GM19397 (cell line): ENCODE results near the gene WDHD1.
"Not testable (repeated sequence)": the region's sequence is repeated elsewhere in the genome, so short reads cannot be mapped to it uniquely, and the experiment has no call there.

Source experiments
- ATAC-seq: cut with Tn5 transposase; IDR thresholded peaks from one replicate; pipeline ENCODE4 v1.9.1; 2021; ENCODE audit warnings: mild to moderate bottlenecking, moderate library complexity; ENCODE audit not compliant: unreplicated experiment

Gene WDHD1

GRCh38 chr14:54908973-54909372 lies 117.9 kb downstream of the WDHD1 start:
- ATAC-seq = not testable (repeated sequence)

- ATAC-seq = no peak
Measured at GRCh38 chr14:54908190-54908589, 118.7 kb downstream of the WDHD1 start.

- ATAC-seq = no peak
Measured at GRCh38 chr14:54906075-54906474, 120.8 kb downstream of the WDHD1 start.

GRCh38 chr14:54902521-54903420 lies 124.1 kb downstream of the WDHD1 start, which contains the start of gene GCH1:
TSS of gene GCH1 (minus strand) at chr14:54902826. CDS start at chr14:54902663, 163 bp downstream.
- peak; percentile 82 for ATAC-seq

- ATAC-seq = peak; percentile 53
Measured at GRCh38 chr14:54902143-54902520, 124.8 kb downstream of the WDHD1 start.

- ATAC-seq = no peak
Measured at GRCh38 chr14:54901380-54902142, 125.3 kb downstream of the WDHD1 start.

- no peak for ATAC-seq
Measured at GRCh38 chr14:54899573-54899972, 127.3 kb downstream of the WDHD1 start.

- ATAC-seq = not testable (repeated sequence)
Measured at GRCh38 chr14:54897809-54898555, 128.9 kb downstream of the WDHD1 start.

- no peak for ATAC-seq
Measured at GRCh38 chr14:54895683-54896082, 131.2 kb downstream of the WDHD1 start.

- no peak for ATAC-seq
Measured at GRCh38 chr14:54894995-54895394, 131.9 kb downstream of the WDHD1 start.

GRCh38 chr14:54893151-54893760 lies 133.6 kb downstream of the WDHD1 start:
- no peak for ATAC-seq

GRCh38 chr14:54891471-54892245 lies 135.2 kb downstream of the WDHD1 start:
- ATAC-seq = no peak

GRCh38 chr14:54890788-54891187 lies 136.1 kb downstream of the WDHD1 start:
- ATAC-seq = peak; percentile 63

GRCh38 chr14:54889919-54890318 lies 137.0 kb downstream of the WDHD1 start:
- no peak for ATAC-seq
